ENCODE data around the gene RAPGEF3. TPM values are rescaled to one million over a fixed set of nuclear protein-coding genes. Genes with fewer than 3 reads are reported as not detected.

Gene RAPGEF3
- total and polyA plus RNA-seq, 2 of the 13 experiments (the other 11 are each of a cell fraction or from before 2014, with no cell fraction given), result 0.07 TPM

DNA sequence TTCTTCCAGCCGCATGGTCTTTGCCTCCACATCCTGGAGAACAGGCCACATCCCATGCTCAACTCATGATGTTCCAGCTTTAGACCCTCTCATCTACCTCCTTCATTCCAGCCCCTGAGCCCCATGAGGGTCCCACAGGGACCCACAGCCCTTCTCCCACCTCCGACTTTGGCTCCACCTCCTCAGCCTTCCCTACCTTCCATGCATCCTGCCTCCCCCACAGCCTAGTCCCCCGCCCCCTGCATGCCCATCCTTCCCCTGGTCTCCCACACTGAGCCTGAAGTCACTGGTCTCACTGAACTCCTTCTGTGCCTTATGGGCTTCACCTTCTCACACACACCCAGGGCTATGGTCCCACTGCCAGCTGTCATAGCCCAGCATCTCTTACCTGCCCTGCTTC, 9.8 kb downstream of the RAPGEF3 start:
- ChIA-PET CTCF (ENCODE audit: low intra/inter-chr PET ratio, low total read pairs) (interaction anchor here (1.1 kb wide), 1 partner anchor 10 kb away, joined by 3 read pairs; the partner anchor contains the start of gene RAPGEF3), POLR2A (no interaction called here)
- BruUV-seq (replicated peaks), result no TSS peak
- Histone ChIP-seq H3K27me3 (ENCODE audit: control insufficient read depth in 1 of 2, insufficient read depth in 2 of 2, low read length in 2 of 2) (peaks cover 19 to 65% of the 10 kb centered on the region in 2 experiments; a peak in 4 of 5 replicates), H3K79me2 (ENCODE audit: insufficient read depth, low read length) (no peaks in the 10 kb centered on the region), H3K36me3 (replicated peaks in 1 of 2; ENCODE audit: control insufficient read depth in 1 of 2, insufficient read depth in 2 of 2, low read length in 2 of 2) (no peaks in the 10 kb centered on the region), H3K9ac (ENCODE audit: insufficient read depth, low read depth, low read length) (no peak overlapping the region), H4K20me1 (ENCODE audit: insufficient read depth, low read length) (no peaks in the 10 kb centered on the region), H3K9me3 (ENCODE audit: low read length) (no peaks in the 10 kb centered on the region), H3K4me1 (ENCODE audit: insufficient read depth, low read length) (peaks cover 22% of the 10 kb centered on the region), H3K4me3 (replicated peaks in 1 of 3; ENCODE audit: insufficient read depth in 1 of 3, low read depth in 2 of 3, low read length in 3 of 3) (no peak overlapping the region), H3K4me2 (ENCODE audit: low read depth, low read length) (no peak overlapping the region), H3K27ac (ENCODE audit: extremely low read length, insufficient read depth, low read length) (no peak overlapping the region), H2AFZ (ENCODE audit: low read length) (no peak overlapping the region)
- intact Hi-C loops (cut with micrococcal nuclease; ENCODE audit: unreplicated experiment) (no loop called here), in situ Hi-C loops (cut with HindIII; ENCODE audit: extremely low pct_ligation_motif_present, low pct_unique_long_range_greater_than_20kb) (no loop called here)
- no peak for DNase-seq (ENCODE audit: low spot score)
- TF ChIP-seq MAFG (CRISPR knock-in tag; IDR thresholded peaks at IDR 0.05), result no peak
- TF ChIP-seq, protein P1, sequence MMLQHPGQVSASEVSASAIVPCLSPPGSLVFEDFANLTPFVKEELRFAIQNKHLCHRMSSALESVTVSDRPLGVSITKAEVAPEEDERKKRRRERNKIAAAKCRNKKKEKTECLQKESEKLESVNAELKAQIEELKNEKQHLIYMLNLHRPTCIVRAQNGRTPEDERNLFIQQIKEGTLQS (CRISPR knock-in tag; IDR thresholded peaks at IDR 0.05), result no peak
- TF ChIP-seq, protein P2, sequence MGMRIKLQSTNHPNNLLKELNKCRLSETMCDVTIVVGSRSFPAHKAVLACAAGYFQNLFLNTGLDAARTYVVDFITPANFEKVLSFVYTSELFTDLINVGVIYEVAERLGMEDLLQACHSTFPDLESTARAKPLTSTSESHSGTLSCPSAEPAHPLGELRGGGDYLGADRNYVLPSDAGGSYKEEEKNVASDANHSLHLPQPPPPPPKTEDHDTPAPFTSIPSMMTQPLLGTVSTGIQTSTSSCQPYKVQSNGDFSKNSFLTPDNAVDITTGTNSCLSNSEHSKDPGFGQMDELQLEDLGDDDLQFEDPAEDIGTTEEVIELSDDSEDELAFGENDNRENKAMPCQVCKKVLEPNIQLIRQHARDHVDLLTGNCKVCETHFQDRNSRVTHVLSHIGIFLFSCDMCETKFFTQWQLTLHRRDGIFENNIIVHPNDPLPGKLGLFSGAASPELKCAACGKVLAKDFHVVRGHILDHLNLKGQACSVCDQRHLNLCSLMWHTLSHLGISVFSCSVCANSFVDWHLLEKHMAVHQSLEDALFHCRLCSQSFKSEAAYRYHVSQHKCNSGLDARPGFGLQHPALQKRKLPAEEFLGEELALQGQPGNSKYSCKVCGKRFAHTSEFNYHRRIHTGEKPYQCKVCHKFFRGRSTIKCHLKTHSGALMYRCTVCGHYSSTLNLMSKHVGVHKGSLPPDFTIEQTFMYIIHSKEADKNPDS (CRISPR knock-in tag; IDR thresholded peaks at IDR 0.05), result no peak
- no peak for TF ChIP-seq MIXL1 (CRISPR knock-in tag; IDR thresholded peaks at IDR 0.05)
- TF ChIP-seq REXO4 (CRISPR knock-in tag; IDR thresholded peaks at IDR 0.05; ENCODE audit: borderline replicate concordance), result no peak
- TF ChIP-seq CEBPG (CRISPR knock-in tag; IDR thresholded peaks at IDR 0.05), result no peak
- TF ChIP-seq, protein P3, sequence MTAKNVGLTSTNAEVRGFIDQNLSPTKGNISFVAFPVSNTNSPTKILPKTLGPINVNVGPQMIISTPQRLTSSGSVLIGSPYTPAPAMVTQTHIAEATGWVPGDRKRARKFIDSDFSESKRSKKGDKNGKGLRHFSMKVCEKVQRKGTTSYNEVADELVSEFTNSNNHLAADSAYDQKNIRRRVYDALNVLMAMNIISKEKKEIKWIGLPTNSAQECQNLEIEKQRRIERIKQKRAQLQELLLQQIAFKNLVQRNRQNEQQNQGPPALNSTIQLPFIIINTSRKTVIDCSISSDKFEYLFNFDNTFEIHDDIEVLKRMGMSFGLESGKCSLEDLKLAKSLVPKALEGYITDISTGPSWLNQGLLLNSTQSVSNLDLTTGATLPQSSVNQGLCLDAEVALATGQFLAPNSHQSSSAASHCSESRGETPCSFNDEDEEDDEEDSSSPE (CRISPR knock-in tag; IDR thresholded peaks at IDR 0.05), result no peak
- TF ChIP-seq SAFB2 (CRISPR knock-in tag; IDR thresholded peaks at IDR 0.05; ENCODE audit: borderline replicate concordance, low read depth), result no peak
- 6% methylated on average over 2 of the region's 3 CpGs for WGBS (ENCODE audit: low lambda C conversion rate)
- ATAC-seq, result no peak
- no peak for FAIRE-seq
